Liver (tissue), 9 donors: Measurements from ENCODE around the gene DSTYK. TPM values are rescaled to one million over a fixed set of nuclear protein-coding genes. Genes with fewer than 3 reads are reported as not detected.

Source experiments
- DNase-seq: peaks from one replicate; pipeline ENCODE4 v3.0.0-alpha.2; 2017; ENCODE audit warnings: low spot score
- H3K27ac ChIP-seq, 2 donors: one replicate each; pipeline ENCODE4 v1.7.0; 2013; ENCODE audit warnings: inconsistent platforms in 2 of 2, low read length in 2 of 2, control low read depth in 1 of 2, low read depth in 1 of 2, mild to moderate bottlenecking in 1 of 2
- H3K27me3 ChIP-seq, 4 donors: one replicate each; pipeline versions ENCODE4 v1.6.1 to v1.7.0; 2013; ENCODE audit warnings: low read length in 3 of 4, inconsistent platforms in 1 of 4, mild to moderate bottlenecking in 1 of 4, moderate library complexity in 1 of 4; ENCODE audit not compliant: control insufficient read depth in 4 of 4, insufficient read depth in 4 of 4
- H3K36me3 ChIP-seq, 4 donors: one replicate each; pipeline versions ENCODE4 v1.6.1 to v1.7.0; 2013; ENCODE audit warnings: low read length in 3 of 4, mild to moderate bottlenecking in 3 of 4, low read depth in 1 of 4, moderate library complexity in 1 of 4; ENCODE audit not compliant: control insufficient read depth in 4 of 4, insufficient read depth in 3 of 4
- H3K4me1 ChIP-seq, 4 donors: one replicate each; pipeline versions ENCODE4 v1.6.1 to v1.7.0; 2013; ENCODE audit warnings: low read length in 3 of 4, mild to moderate bottlenecking in 3 of 4, moderate library complexity in 1 of 4; ENCODE audit not compliant: control insufficient read depth in 4 of 4, insufficient read depth in 4 of 4
- H3K4me3 ChIP-seq, 3 donors: one replicate each; pipeline versions ENCODE4 v1.6.1 to v1.7.0; 2013; ENCODE audit warnings: low read length in 3 of 3, control low read depth in 1 of 3, low read depth in 1 of 3, mild to moderate bottlenecking in 1 of 3
- H3K9ac ChIP-seq, 2 donors: one replicate each; pipeline ENCODE4 v1.7.0; 2013; ENCODE audit warnings: low read length in 2 of 2, mild to moderate bottlenecking in 2 of 2, moderate library complexity in 2 of 2, control low read depth in 1 of 2, low read depth in 1 of 2
- H3K9me3 ChIP-seq, 4 donors: one replicate each; pipeline versions ENCODE4 v1.6.1 to v1.7.0; 2013; ENCODE audit warnings: low read length in 3 of 4; ENCODE audit not compliant: control insufficient read depth in 4 of 4
- EGR1 ChIP-seq, 2 donors: IDR thresholded peaks; 2 replicates each; pipeline ENCODE4 v1.6.1; 2016 to 2018; ENCODE audit warnings: antibody characterized with exemption in 2 of 2, low read depth in 2 of 2
- FOXA1 ChIP-seq: IDR thresholded peaks from 2 replicates; pipeline ENCODE4 v1.6.1; 2016; ENCODE audit warnings: antibody characterized with exemption
- FOXA2 ChIP-seq: IDR thresholded peaks from 2 replicates; pipeline ENCODE4 v1.6.1; 2016; ENCODE audit warnings: antibody characterized with exemption
- HNF4A ChIP-seq, 2 donors: conservative IDR thresholded peaks; 2 replicates each; pipeline ENCODE4 v1.6.1; 2016; ENCODE audit warnings: antibody characterized with exemption in 2 of 2, mild to moderate bottlenecking in 2 of 2
- HNF4G ChIP-seq: IDR thresholded peaks from 2 replicates; pipeline ENCODE4 v1.6.1; 2016; ENCODE audit warnings: antibody characterized with exemption
- JUND ChIP-seq, 2 donors: IDR thresholded peaks; 2 replicates each; pipeline ENCODE4 v1.6.1; 2016; ENCODE audit warnings: antibody characterized with exemption in 2 of 2
- NR2F2 ChIP-seq: IDR thresholded peaks from 2 replicates; pipeline ENCODE4 v1.6.1; 2016; ENCODE audit warnings: antibody characterized with exemption
- RAD21 ChIP-seq, 2 donors: IDR thresholded peaks; 2 replicates each; pipeline ENCODE4 v1.6.1; 2016; ENCODE audit warnings: antibody characterized with exemption in 2 of 2, mild to moderate bottlenecking in 2 of 2
- RXRA ChIP-seq, 2 donors: IDR thresholded peaks; 2 replicates each; pipeline ENCODE4 v1.6.1; 2017 to 2018; ENCODE audit warnings: antibody characterized with exemption in 2 of 2, mild to moderate bottlenecking in 1 of 2
- SP1 ChIP-seq: IDR thresholded peaks from 2 replicates; pipeline ENCODE4 v1.6.1; 2018; ENCODE audit warnings: antibody characterized with exemption, mild to moderate bottlenecking
- YY1 ChIP-seq: IDR thresholded peaks from 2 replicates; pipeline ENCODE4 v1.6.1; 2016; ENCODE audit warnings: antibody characterized with exemption, mild to moderate bottlenecking
- WGBS: extraction: QIAGEN DNeasy Blood & Tissue Kit; methylation state at CpG from one replicate; pipeline ENCODE4 v1.1.7; 2013; 5-methylcytosine and 5-hydroxymethylcytosine counted together
- polyA plus RNA-seq, 2 donors: library from polyadenylated mRNA; stranded (reverse) in 1 of 2; unstranded in 1 of 2; fragments of 200-250 nt in 1 of 2; fragments of >200 nt in 1 of 2; fragmentation: Nextera tagmentation in 1 of 2; extraction: Ambion mirVana in 1 of 2; gene quantifications; one replicate each; pipeline versions ENCODE4 v1.2.1 to v1.2.3, GENCODE V29; 2013 to 2015
- total RNA-seq, 2 donors: library from RNA; depleted of rRNA; stranded (reverse); fragments of >200 nt; gene quantifications; one replicate each; pipeline ENCODE4 v1.2.3, GENCODE V29; 2014
- TF ChIP-seq, protein P1 (sequence below): fragments of 150-350 bp; IDR thresholded peaks from 2 replicates; pipeline ENCODE4 v1.5.1; 2017; ENCODE audit warnings: improper control_type of control experiment, low read depth, low read length; ENCODE audit not compliant: missing input control
- TF ChIP-seq, protein P2 (sequence below): IDR thresholded peaks from 2 replicates; pipeline ENCODE4 v1.6.1; 2016; ENCODE audit warnings: antibody characterized with exemption
- TF ChIP-seq, protein P3 (sequence below): IDR thresholded peaks from 2 replicates; pipeline ENCODE4 v1.6.1; 2016; ENCODE audit warnings: antibody characterized with exemption
- TF ChIP-seq, protein P4 (sequence below): IDR thresholded peaks from 2 replicates; pipeline ENCODE4 v1.6.1; 2016; ENCODE audit warnings: antibody characterized with exemption, mild to moderate bottlenecking
- donor health status: healthy.
- donor health status: healthy.
- donor health status: healthy.
- donor health status: healthy.
- donor health status: healthy.

Gene DSTYK
- total and polyA plus RNA-seq, 4 donors, result 1.5 to 9.9 (median 3.0) TPM

DNA sequence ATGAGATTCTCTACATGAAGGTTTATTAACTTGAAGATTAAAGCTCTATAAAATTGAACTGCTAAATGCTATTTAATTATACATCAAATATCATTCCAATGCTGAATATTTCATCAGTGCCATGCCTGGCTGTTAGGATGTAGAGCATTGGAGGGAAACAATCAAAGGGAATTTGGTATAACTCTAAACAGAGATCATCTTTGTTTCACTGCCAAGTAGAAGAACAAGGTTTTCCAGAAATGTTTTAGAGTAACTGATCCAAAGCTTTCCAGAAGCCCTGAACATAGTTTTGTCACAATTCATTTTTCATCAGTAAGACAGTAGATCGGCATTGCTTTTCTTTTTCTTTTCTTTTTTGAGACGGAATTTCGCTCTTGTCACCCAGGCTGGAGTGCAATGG is 5.9 kb upstream of the DSTYK start:
- no peaks in the 10 kb centered on the region for H3K9me3 ChIP-seq
- no peak for DNase-seq
- no peak overlapping the region for H3K9ac ChIP-seq
- H3K4me1 ChIP-seq, result no peaks in the 10 kb centered on the region
- WGBS, result 80% methylated on average over 3 of the region's 3 CpGs
- no peaks in the 10 kb centered on the region for H3K36me3 ChIP-seq
- H3K27ac ChIP-seq, result no peak overlapping the region
- no peak overlapping the region for H3K4me3 ChIP-seq
- no peaks in the 10 kb centered on the region for H3K27me3 ChIP-seq
- TF ChIP-seq RAD21 (IDR thresholded peaks at IDR 0.05) (no peak), FOXA2 (no peak), EGR1 (IDR thresholded peaks at IDR 0.05; ENCODE audit: low read depth in 2 of 2) (no peak), YY1 (no peak), RXRA (IDR thresholded peaks at IDR 0.05) (no peak), HNF4A (conservative IDR thresholded peaks at IDR 0.05) (no peak), JUND (IDR thresholded peaks at IDR 0.05) (no peak), HNF4G (no peak)

DNA sequence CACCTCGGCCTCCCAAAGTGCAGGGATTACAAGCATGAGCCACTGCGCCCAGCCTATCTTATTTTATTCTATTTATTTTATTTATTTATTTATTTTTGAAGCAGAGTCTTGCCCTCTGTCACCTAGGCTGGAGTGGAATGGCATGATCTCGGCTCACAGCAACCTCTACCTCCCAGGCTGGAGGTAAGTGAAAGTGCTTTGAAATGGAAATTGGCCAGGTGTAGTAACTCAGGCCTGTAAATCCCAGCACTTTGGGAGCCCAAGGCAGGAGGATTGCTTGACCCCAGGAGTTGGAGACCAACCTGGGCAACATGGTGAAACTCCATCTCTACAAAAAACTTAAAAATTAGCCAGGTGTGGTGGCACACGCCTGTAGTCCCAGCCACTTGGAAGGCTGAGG is 5.1 kb upstream of the DSTYK start:
- Histone ChIP-seq H3K27me3 (no peaks in the 10 kb centered on the region), H3K4me3 (no peak overlapping the region), H3K27ac (no peak overlapping the region), H3K4me1 (peaks cover 0 to 4% (median 0%) of the 10 kb centered on the region in 4 donors), H3K9me3 (no peaks in the 10 kb centered on the region), H3K9ac (no peak overlapping the region), H3K36me3 (no peaks in the 10 kb centered on the region)
- DNase-seq, result no peak
- WGBS, result 88% methylated on average over 4 of the region's 4 CpGs
- TF ChIP-seq HNF4G (no peak), RAD21 (IDR thresholded peaks at IDR 0.05) (no peak), SP1 (no peak), JUND (IDR thresholded peaks at IDR 0.05) (no peak), RXRA (IDR thresholded peaks at IDR 0.05) (no peak), NR2F2 (no peak), FOXA1 (no peak), HNF4A (conservative IDR thresholded peaks at IDR 0.05) (no peak), FOXA2 (no peak)
- TF ChIP-seq, protein P1, sequence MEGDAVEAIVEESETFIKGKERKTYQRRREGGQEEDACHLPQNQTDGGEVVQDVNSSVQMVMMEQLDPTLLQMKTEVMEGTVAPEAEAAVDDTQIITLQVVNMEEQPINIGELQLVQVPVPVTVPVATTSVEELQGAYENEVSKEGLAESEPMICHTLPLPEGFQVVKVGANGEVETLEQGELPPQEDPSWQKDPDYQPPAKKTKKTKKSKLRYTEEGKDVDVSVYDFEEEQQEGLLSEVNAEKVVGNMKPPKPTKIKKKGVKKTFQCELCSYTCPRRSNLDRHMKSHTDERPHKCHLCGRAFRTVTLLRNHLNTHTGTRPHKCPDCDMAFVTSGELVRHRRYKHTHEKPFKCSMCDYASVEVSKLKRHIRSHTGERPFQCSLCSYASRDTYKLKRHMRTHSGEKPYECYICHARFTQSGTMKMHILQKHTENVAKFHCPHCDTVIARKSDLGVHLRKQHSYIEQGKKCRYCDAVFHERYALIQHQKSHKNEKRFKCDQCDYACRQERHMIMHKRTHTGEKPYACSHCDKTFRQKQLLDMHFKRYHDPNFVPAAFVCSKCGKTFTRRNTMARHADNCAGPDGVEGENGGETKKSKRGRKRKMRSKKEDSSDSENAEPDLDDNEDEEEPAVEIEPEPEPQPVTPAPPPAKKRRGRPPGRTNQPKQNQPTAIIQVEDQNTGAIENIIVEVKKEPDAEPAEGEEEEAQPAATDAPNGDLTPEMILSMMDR, result no peak
- TF ChIP-seq, protein P2, sequence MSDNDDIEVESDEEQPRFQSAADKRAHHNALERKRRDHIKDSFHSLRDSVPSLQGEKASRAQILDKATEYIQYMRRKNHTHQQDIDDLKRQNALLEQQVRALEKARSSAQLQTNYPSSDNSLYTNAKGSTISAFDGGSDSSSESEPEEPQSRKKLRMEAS, result no peak
- TF ChIP-seq, protein P3, sequence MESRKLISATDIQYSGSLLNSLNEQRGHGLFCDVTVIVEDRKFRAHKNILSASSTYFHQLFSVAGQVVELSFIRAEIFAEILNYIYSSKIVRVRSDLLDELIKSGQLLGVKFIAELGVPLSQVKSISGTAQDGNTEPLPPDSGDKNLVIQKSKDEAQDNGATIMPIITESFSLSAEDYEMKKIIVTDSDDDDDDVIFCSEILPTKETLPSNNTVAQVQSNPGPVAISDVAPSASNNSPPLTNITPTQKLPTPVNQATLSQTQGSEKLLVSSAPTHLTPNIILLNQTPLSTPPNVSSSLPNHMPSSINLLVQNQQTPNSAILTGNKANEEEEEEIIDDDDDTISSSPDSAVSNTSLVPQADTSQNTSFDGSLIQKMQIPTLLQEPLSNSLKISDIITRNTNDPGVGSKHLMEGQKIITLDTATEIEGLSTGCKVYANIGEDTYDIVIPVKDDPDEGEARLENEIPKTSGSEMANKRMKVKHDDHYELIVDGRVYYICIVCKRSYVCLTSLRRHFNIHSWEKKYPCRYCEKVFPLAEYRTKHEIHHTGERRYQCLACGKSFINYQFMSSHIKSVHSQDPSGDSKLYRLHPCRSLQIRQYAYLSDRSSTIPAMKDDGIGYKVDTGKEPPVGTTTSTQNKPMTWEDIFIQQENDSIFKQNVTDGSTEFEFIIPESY, result no peak
- TF ChIP-seq, protein P4, sequence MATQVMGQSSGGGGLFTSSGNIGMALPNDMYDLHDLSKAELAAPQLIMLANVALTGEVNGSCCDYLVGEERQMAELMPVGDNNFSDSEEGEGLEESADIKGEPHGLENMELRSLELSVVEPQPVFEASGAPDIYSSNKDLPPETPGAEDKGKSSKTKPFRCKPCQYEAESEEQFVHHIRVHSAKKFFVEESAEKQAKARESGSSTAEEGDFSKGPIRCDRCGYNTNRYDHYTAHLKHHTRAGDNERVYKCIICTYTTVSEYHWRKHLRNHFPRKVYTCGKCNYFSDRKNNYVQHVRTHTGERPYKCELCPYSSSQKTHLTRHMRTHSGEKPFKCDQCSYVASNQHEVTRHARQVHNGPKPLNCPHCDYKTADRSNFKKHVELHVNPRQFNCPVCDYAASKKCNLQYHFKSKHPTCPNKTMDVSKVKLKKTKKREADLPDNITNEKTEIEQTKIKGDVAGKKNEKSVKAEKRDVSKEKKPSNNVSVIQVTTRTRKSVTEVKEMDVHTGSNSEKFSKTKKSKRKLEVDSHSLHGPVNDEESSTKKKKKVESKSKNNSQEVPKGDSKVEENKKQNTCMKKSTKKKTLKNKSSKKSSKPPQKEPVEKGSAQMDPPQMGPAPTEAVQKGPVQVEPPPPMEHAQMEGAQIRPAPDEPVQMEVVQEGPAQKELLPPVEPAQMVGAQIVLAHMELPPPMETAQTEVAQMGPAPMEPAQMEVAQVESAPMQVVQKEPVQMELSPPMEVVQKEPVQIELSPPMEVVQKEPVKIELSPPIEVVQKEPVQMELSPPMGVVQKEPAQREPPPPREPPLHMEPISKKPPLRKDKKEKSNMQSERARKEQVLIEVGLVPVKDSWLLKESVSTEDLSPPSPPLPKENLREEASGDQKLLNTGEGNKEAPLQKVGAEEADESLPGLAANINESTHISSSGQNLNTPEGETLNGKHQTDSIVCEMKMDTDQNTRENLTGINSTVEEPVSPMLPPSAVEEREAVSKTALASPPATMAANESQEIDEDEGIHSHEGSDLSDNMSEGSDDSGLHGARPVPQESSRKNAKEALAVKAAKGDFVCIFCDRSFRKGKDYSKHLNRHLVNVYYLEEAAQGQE, result no peak
